Measurements from ENCODE around the gene PTPRS. TPM values are rescaled to one million over a fixed set of nuclear protein-coding genes. Genes with fewer than 3 reads are reported as not detected.

PTPRS gene
- polyA plus RNA-seq, 1 donor (not counting 4 experiments of a cell fraction or from before 2014, with no cell fraction given), result 2.5 TPM

DNA sequence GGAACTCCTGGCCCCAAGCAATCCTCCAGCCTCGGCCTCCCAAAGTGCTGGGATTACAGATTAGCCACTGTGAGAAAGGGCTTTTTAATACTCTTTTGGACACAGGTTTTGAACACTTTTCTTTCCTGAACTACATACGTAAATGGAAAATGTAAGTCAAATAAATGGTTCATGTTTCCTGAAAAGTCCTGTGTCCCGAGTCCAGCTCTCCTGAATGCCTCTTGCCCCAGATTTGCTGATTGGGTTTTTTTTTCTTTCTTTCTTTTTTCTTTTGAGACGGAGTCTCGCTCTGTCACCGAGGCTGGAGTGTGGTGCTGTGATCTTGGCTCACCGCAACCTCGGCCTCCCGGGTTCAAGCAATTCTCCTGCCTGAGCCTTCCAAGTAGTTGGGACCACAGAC is 24.5 kb downstream of the PTPRS start:
- Histone ChIP-seq H3K36me3 (ENCODE audit: control insufficient read depth in 2 of 2, extremely low read depth in 1 of 2, insufficient read depth in 2 of 2, low read length in 2 of 2) (no peaks in the 10 kb centered on the region), H3K4me1 (ENCODE audit: control insufficient read depth, extremely low read depth, insufficient read depth, low read length) (no peaks in the 10 kb centered on the region), H3K9ac (ENCODE audit: control insufficient read depth, extremely low read depth, insufficient read depth, low read length) (no peak overlapping the region), H3K79me2 (ENCODE audit: control insufficient read depth, insufficient read depth, low read length) (no peaks in the 10 kb centered on the region), H3K9me3 (ENCODE audit: control insufficient read depth, low read depth, low read length) (no peaks in the 10 kb centered on the region), H3K4me2 (ENCODE audit: control insufficient read depth, extremely low read depth, insufficient read depth, low read depth, low read length) (no peak overlapping the region), H4K20me1 (ENCODE audit: control insufficient read depth, extremely low read depth, insufficient read depth, low read length) (no peaks in the 10 kb centered on the region), H3K4me3 (ENCODE audit: control insufficient read depth in 2 of 3, extremely low read depth in 1 of 3, insufficient read depth in 2 of 3, low read depth in 1 of 3, low read length in 3 of 3) (no peak overlapping the region), H3K27me3 (ENCODE audit: control insufficient read depth, extremely low read depth, insufficient read depth, low read length) (no peaks in the 10 kb centered on the region), H3K27ac (ENCODE audit: control insufficient read depth, insufficient read depth, low read length) (no peak overlapping the region), H3K9me1 (ENCODE audit: control insufficient read depth, extremely low read depth, insufficient read depth, low read length) (no peaks in the 10 kb centered on the region), H2AFZ (ENCODE audit: control insufficient read depth, low read length) (no peak overlapping the region)
- no peak for DNase-seq (ENCODE audit: low read depth, low spot score)
- dilution Hi-C loops (cut with MboI; ENCODE audit: extremely low pct_ligation_motif_present, low sequenced_read_pairs), result no loop called here
- FAIRE-seq, result no peak
- TF ChIP-seq, protein P1, sequence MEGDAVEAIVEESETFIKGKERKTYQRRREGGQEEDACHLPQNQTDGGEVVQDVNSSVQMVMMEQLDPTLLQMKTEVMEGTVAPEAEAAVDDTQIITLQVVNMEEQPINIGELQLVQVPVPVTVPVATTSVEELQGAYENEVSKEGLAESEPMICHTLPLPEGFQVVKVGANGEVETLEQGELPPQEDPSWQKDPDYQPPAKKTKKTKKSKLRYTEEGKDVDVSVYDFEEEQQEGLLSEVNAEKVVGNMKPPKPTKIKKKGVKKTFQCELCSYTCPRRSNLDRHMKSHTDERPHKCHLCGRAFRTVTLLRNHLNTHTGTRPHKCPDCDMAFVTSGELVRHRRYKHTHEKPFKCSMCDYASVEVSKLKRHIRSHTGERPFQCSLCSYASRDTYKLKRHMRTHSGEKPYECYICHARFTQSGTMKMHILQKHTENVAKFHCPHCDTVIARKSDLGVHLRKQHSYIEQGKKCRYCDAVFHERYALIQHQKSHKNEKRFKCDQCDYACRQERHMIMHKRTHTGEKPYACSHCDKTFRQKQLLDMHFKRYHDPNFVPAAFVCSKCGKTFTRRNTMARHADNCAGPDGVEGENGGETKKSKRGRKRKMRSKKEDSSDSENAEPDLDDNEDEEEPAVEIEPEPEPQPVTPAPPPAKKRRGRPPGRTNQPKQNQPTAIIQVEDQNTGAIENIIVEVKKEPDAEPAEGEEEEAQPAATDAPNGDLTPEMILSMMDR (optimal IDR thresholded peaks at IDR 0.05 in 1 of 3, IDR thresholded peaks at IDR 0.05 in 1 of 3, conservative IDR thresholded peaks at IDR 0.05 in 1 of 3; ENCODE audit: extremely low read depth in 1 of 3, insufficient read depth in 2 of 3, low read length in 3 of 3), result no peak
- TF ChIP-seq EZH2 (IDR thresholded peaks at IDR 0.05; ENCODE audit: low read length), result no peak

DNA sequence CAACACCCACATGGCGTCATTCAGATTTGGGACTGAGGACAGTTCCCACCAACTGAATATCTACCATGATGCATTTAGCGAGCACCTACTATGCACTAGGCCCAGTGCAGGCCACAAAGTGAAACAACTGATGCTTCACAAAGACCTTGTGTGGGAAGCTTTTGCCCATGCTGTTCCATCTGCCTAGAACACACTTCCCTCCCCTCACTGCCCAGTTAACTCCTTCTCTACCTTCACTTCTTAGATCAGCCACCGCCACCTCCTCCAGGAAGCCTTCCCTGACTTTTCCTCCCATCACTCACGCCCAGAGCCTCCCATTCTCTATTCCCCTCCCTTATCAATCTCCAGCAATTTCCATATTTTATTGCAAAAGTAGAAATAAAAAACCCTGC is 25.7 kb downstream of the PTPRS start:
- no peak for TF ChIP-seq EZH2 (IDR thresholded peaks at IDR 0.05; ENCODE audit: low read length)
- TF ChIP-seq, protein P1 (optimal IDR thresholded peaks at IDR 0.05 in 1 of 3, IDR thresholded peaks at IDR 0.05 in 1 of 3, conservative IDR thresholded peaks at IDR 0.05 in 1 of 3; ENCODE audit: extremely low read depth in 1 of 3, insufficient read depth in 2 of 3, low read length in 3 of 3), result no peak
- dilution Hi-C loops (cut with MboI; ENCODE audit: extremely low pct_ligation_motif_present, low sequenced_read_pairs), result no loop called here

More for the DNA sequence above, 25.7 kb downstream of the PTPRS start:
- H4K20me1 ChIP-seq (ENCODE audit: control insufficient read depth, extremely low read depth, insufficient read depth, low read length), result no peaks in the 10 kb centered on the region
- H3K9me3 ChIP-seq (ENCODE audit: control insufficient read depth, low read depth, low read length), result no peaks in the 10 kb centered on the region
- no peak overlapping the region for H2AFZ ChIP-seq (ENCODE audit: control insufficient read depth, low read length)
- no peaks in the 10 kb centered on the region for H3K27me3 ChIP-seq (ENCODE audit: control insufficient read depth, extremely low read depth, insufficient read depth, low read length)
- H3K4me2 ChIP-seq (ENCODE audit: control insufficient read depth, extremely low read depth, insufficient read depth, low read depth, low read length), result no peak overlapping the region
- no peaks in the 10 kb centered on the region for H3K9me1 ChIP-seq (ENCODE audit: control insufficient read depth, extremely low read depth, insufficient read depth, low read length)
- DNase-seq (ENCODE audit: low read depth, low spot score) (no peak), FAIRE-seq (no peak)
- H3K4me3 ChIP-seq (ENCODE audit: control insufficient read depth in 2 of 3, extremely low read depth in 1 of 3, insufficient read depth in 2 of 3, low read depth in 1 of 3, low read length in 3 of 3), result no peak overlapping the region
- no peaks in the 10 kb centered on the region for H3K36me3 ChIP-seq (ENCODE audit: control insufficient read depth in 2 of 2, extremely low read depth in 1 of 2, insufficient read depth in 2 of 2, low read length in 2 of 2)
- no peaks in the 10 kb centered on the region for H3K4me1 ChIP-seq (ENCODE audit: control insufficient read depth, extremely low read depth, insufficient read depth, low read length)
- H3K79me2 ChIP-seq (ENCODE audit: control insufficient read depth, insufficient read depth, low read length), result no peaks in the 10 kb centered on the region
- no peak overlapping the region for H3K9ac ChIP-seq (ENCODE audit: control insufficient read depth, extremely low read depth, insufficient read depth, low read length)
- H3K27ac ChIP-seq (ENCODE audit: control insufficient read depth, insufficient read depth, low read length), result no peak overlapping the region

All from keratinocyte (primary cell).